A549 treated with CORT108297 at 1 μM for 4 hours (cell line): Measurements from ENCODE around the gene TMEM14B. TPM values are rescaled to one million over a fixed set of nuclear protein-coding genes. Genes with fewer than 3 reads are reported as not detected.

Source experiments
- total RNA-seq: library from RNA; stranded (reverse); fragments of 200-300 nt; extraction: Qiagen RNA extraction; gene quantifications from 5 replicates; pipeline ENCODE4 v1.2.3, GENCODE V29; 2022

TMEM14B gene
- total RNA-seq: 134 to 175 TPM (median 138 TPM) in 5 replicates

DNA sequence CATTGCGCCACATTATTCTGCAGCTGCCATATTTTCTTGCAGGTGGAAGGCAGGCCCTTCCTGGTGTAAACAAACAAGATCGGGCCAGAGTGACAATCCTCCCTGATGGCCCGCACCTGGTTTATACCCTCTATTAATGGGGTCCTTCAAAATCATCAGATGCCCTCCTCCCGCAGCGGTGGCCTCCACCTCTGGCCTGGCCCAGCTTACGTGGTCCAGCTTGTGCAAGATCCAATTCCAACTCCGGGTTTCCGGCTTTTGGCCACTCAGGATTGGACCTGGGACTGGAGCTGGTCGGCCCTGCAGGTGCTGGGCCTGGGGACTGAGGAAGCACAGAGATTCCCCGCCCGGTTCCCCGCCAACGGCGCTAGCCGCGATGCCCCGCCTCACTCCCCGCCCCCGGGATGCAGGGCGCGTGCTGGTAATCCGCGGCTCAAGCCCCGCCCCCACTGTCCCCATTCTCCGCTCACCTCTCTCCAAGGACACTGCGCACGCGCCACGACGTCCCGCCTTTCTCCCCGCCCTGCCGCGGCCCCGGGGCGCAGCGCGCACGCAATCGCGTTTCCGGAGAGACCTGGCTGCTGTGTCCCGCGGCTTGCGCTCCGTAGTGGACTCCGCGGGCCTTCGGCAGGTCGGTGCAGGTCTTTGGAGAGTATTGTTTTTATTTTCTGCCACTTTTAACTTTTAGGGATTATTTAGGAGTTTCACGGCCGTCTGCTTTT, at the start of gene TMEM14B:
TSS of gene TMEM14B (plus strand) at position 555 of the 722 bp plus-strand sequence. CDS start 1,441 bp downstream, outside the sequence.

DNA sequence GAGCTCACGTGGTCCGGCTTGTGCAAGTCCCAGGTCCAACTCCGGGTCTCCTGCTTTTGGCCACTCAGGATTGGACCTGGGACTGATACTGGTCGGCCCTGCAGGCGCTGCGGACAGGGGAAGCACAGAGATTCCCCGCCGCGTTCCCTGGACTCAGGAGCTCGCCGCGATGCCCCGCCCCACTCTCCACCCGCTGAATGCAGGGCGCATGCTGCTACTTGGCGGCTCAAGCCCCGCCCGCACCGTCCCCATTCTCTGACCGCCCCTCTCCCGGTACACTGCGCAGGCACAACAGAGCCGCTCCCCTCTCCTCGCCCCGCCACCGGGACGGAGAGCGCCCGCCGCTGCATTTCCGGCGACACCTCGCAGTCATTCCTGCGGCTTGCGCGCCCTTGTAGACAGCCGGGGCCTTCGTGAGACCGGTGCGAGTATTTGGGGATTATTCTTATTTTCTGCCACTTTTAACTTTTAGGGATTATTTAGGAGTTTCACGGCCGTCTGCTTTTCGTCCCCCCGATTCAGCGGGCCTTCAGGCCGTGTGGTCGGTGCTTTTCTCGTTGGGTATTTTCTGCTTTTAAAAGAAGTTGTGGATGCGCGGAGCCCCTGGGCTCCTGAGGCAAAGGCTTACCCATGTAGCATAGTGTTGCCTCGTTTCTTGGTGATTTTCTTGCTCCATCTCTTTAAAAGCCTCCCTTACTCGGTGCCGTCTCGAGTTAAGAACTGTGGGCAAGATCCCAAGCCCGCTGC, 24.6 kb upstream of the TMEM14B start, which contains the start of gene TMEM14C:
TSS of gene TMEM14C (plus strand) at position 251 of the 747 bp plus-strand sequence. CDS start 1,544 bp downstream, outside the sequence.

Other genes with a start within 250 kb of the TMEM14B start
- gene GCNT2, start 226.5 kb upstream of the TMEM14B start, total RNA-seq: 5.8 to 8.5 TPM (median 6.4 TPM) in 5 replicates
- 1.1 to 2.2 TPM (median 1.4 TPM) in 5 replicates for gene C6orf52, start 53.2 kb upstream of the TMEM14B start, total RNA-seq
- gene PAK1IP1, start 52.8 kb upstream of the TMEM14B start, total RNA-seq: 20.1 to 23.7 TPM (median 21.4 TPM) in 5 replicates
- 148 to 182 TPM (median 158 TPM) in 5 replicates for gene TMEM14C, start 24.7 kb upstream of the TMEM14B start, total RNA-seq
- gene MAK, start 90.7 kb downstream of the TMEM14B start, total RNA-seq: 0.09 to 0.21 TPM (median 0.17 TPM) in 5 replicates
- 0.03 to 0.06 TPM in 2 of 5 replicates, not detected in the others for gene GCM2, start 134.2 kb downstream of the TMEM14B start, total RNA-seq
- gene SYCP2L, start 139.2 kb downstream of the TMEM14B start, total RNA-seq: 2.7 to 3.4 TPM (median 2.8 TPM) in 5 replicates